PC-9 (cell line): ENCODE data around the gene LARP4B. TPM values are rescaled to one million over a fixed set of nuclear protein-coding genes. Genes with fewer than 3 reads are reported as not detected.

Source experiments
- BruUV-seq: library from RNA; stranded (reverse); fragments of 400-500 nt; replicated peaks from 2 replicates; lab custom pipeline; 2021; lab: Mats Ljungman, UMichigan
- CTCF ChIA-PET: fragments of 300-600 bp; sonication (Branson Sonifier 250); formaldehyde crosslinking; loops from one replicate; lab custom pipeline; 2022; ENCODE audit warnings: antibody characterized with exemption; lab: Charles Lee
- POLR2A ChIA-PET: fragments of 300-600 bp; sonication (Branson Sonifier 250); formaldehyde crosslinking; loops from one replicate; lab custom pipeline; 2022; ENCODE audit warnings: antibody characterized with exemption; ENCODE audit not compliant: unreplicated experiment; lab: Charles Lee
- DNase-seq, 2 experiments: peaks; one replicate each; pipeline versions ENCODE4 v3.0.0 to v3.0.0-alpha.2; 2015 to 2022; ENCODE audit warnings: mixed read lengths in 1 of 2
- H2AFZ ChIP-seq: fragments of 200-600 bp; sonication (generic); 2 replicates; pipeline ENCODE4 v1.8.1; 2017; ENCODE audit warnings: antibody characterized with exemption
- H3F3A ChIP-seq: fragments of 200-600 bp; sonication (generic); 2 replicates; pipeline ENCODE4 v1.8.1; 2017; ENCODE audit warnings: antibody characterized with exemption, mild to moderate bottlenecking, low read depth; ENCODE audit not compliant: insufficient read depth
- H3K27ac ChIP-seq: fragments of 200-600 bp; sonication (generic); 2 replicates; pipeline ENCODE4 v1.6.1; 2016; ENCODE audit warnings: mixed run types
- H3K27me3 ChIP-seq: fragments of 200-600 bp; sonication (generic); 2 replicates; pipeline ENCODE4 v1.6.1; 2016; ENCODE audit warnings: low read depth, mixed run types; ENCODE audit not compliant: insufficient read depth
- H3K36me3 ChIP-seq: fragments of 200-600 bp; sonication (generic); 2 replicates; pipeline ENCODE4 v1.6.1; 2016; ENCODE audit warnings: low read depth, mixed run types
- H3K4me1 ChIP-seq: fragments of 200-600 bp; sonication (generic); replicated peaks from 2 replicates; pipeline ENCODE4 v1.6.1; 2016; ENCODE audit warnings: mixed run types; ENCODE audit not compliant: insufficient read depth
- H3K4me2 ChIP-seq: fragments of 200-600 bp; sonication (generic); 2 replicates; pipeline ENCODE4 v1.6.1; 2017; ENCODE audit warnings: mixed run types
- H3K4me3 ChIP-seq: fragments of 200-600 bp; sonication (generic); 2 replicates; pipeline ENCODE4 v1.6.1; 2016; ENCODE audit warnings: mixed run types
- H3K79me2 ChIP-seq: fragments of 200-600 bp; sonication (generic); 2 replicates; pipeline ENCODE4 v1.6.1; 2017; ENCODE audit warnings: low read depth, mixed run types
- H3K9me2 ChIP-seq: fragments of 200-600 bp; sonication (generic); 2 replicates; pipeline ENCODE4 v1.8.1; 2017; ENCODE audit warnings: mild to moderate bottlenecking; ENCODE audit not compliant: insufficient read depth
- H3K9me3 ChIP-seq: fragments of 200-600 bp; sonication (generic); 2 replicates; pipeline ENCODE4 v1.8.1; 2016; ENCODE audit warnings: low read depth; ENCODE audit not compliant: insufficient read depth
- H4K20me1 ChIP-seq: fragments of 200-600 bp; sonication (generic); 2 replicates; pipeline ENCODE4 v1.8.1; 2017; ENCODE audit not compliant: insufficient read depth
- CTCF ChIP-seq: fragments of 200-600 bp; sonication (generic); conservative IDR thresholded peaks from 2 replicates; pipeline ENCODE4 v1.6.1; 2017; ENCODE audit warnings: mixed run types, antibody characterized with exemption, mild to moderate bottlenecking, moderate library complexity
- EZH2 ChIP-seq: fragments of 200-600 bp; sonication (generic); IDR thresholded peaks from 2 replicates; pipeline ENCODE4 v1.8.0; 2017; ENCODE audit warnings: antibody characterized with exemption, low read depth
- intact Hi-C: fragments of 100-400 bp; cut with micrococcal nuclease; formaldehyde crosslinking; loops from one replicate; pipeline ENCODE4 v1.10.0; 2022; ENCODE audit not compliant: unreplicated experiment
- total RNA-seq: library from RNA; stranded (reverse); gene quantifications from 2 replicates; pipeline ENCODE4 v1.2.3, GENCODE V29; 2021

LARP4B gene
- total RNA-seq, 1 experiment from 2014 or later = 93.4 TPM

- Histone ChIP-seq H3K36me3 (no peaks in the 10 kb centered on the region), H3K27ac (no peak overlapping the region), H4K20me1 (peaks cover 10% of the 10 kb centered on the region), H2AFZ (no peak overlapping the region), H3K4me1 (no peaks in the 10 kb centered on the region), H3K9me2 (no peaks in the 10 kb centered on the region), H3K4me2 (no peak overlapping the region), H3K9me3 (no peaks in the 10 kb centered on the region), H3K27me3 (no peaks in the 10 kb centered on the region), H3F3A (no peaks in the 10 kb centered on the region), H3K79me2 (no peaks in the 10 kb centered on the region), H3K4me3 (no peak overlapping the region)
- intact Hi-C loops = no loop called here
- TF ChIP-seq EZH2 = no peak
- TF ChIP-seq CTCF = no peak
- ChIA-PET POLR2A (no interaction called here), CTCF (no interaction called here)
- no peak for DNase-seq
- no TSS peak for BruUV-seq
Measured at GRCh38 chr10:867807-868206, 63.7 kb downstream of the LARP4B start.

GRCh38 chr10:866577-866941 is 64.9 kb downstream of the LARP4B start:
- H3K79me2 ChIP-seq = no peaks in the 10 kb centered on the region
- H4K20me1 ChIP-seq = peaks cover 7% of the 10 kb centered on the region
- no peak for DNase-seq
- H3K9me3 ChIP-seq = no peaks in the 10 kb centered on the region
- H2AFZ ChIP-seq = no peak overlapping the region
- H3K4me1 ChIP-seq = no peaks in the 10 kb centered on the region
- no peaks in the 10 kb centered on the region for H3K36me3 ChIP-seq
- H3K9me2 ChIP-seq = no peaks in the 10 kb centered on the region
- no peaks in the 10 kb centered on the region for H3K27me3 ChIP-seq
- H3K4me2 ChIP-seq = no peak overlapping the region
- intact Hi-C loops = no loop called here
- H3K27ac ChIP-seq = no peak overlapping the region
- TF ChIP-seq CTCF = no peak
- TF ChIP-seq EZH2 = no peak
- 0 out of 2 replicates have a peak, but pooled peaks cover 3% of the 10 kb centered on the region for H3F3A ChIP-seq
- POLR2A ChIA-PET = no interaction called here
- CTCF ChIA-PET = no interaction called here
- no peak overlapping the region for H3K4me3 ChIP-seq
- no TSS peak for BruUV-seq

GRCh38 chr10:865924-866576 is 65.5 kb downstream of the LARP4B start:
- ChIA-PET POLR2A (no interaction called here), CTCF (no interaction called here)
- TF ChIP-seq CTCF (no peak), EZH2 (no peak)
- no peaks in the 10 kb centered on the region for H3K9me3 ChIP-seq
- H3K9me2 ChIP-seq = no peaks in the 10 kb centered on the region
- no peak overlapping the region for H3K27ac ChIP-seq
- BruUV-seq = no TSS peak
- no peak overlapping the region for H2AFZ ChIP-seq
- DNase-seq = no peak
- peaks cover 8% of the 10 kb centered on the region for H4K20me1 ChIP-seq
- no peak overlapping the region for H3K4me3 ChIP-seq
- H3K79me2 ChIP-seq = no peaks in the 10 kb centered on the region
- H3K27me3 ChIP-seq = no peaks in the 10 kb centered on the region
- H3F3A ChIP-seq = 0 out of 2 replicates have a peak, but pooled peaks cover 4% of the 10 kb centered on the region
- H3K36me3 ChIP-seq = no peaks in the 10 kb centered on the region
- intact Hi-C loops = no loop called here
- H3K4me1 ChIP-seq = no peaks in the 10 kb centered on the region
- H3K4me2 ChIP-seq = no peak overlapping the region
